T1000 (cell line): ENCODE measurements around the gene HAND1.
A peak's percentile ranks its signal among the peaks of the same experiment; 100 is the strongest.
"Not testable (repeated sequence)": the region's sequence is repeated elsewhere in the genome, so short reads cannot be mapped to it uniquely, and the experiment has no call there.

Source experiments
- DNase-seq: peaks from one replicate; lab custom pipeline; 2025; ENCODE audit warnings: mixed read lengths; lab: John Stamatoyannopoulos, UW

The HAND1 gene

GRCh38 chr5:154478224-154478565 lies at the start of gene HAND1:
Gene HAND1 (minus strand): TSS chr5:154478227. CDS start chr5:154478008, 219 bp downstream.
- peak; percentile 2 for DNase-seq

GRCh38 chr5:154526231-154527226 lies 48.5 kb upstream of the HAND1 start:
- DNase-seq, result no peak

GRCh38 chr5:154524859-154525258 lies 46.8 kb upstream of the HAND1 start:
- no peak for DNase-seq

GRCh38 chr5:154524181-154524580 lies 46.2 kb upstream of the HAND1 start:
- no peak for DNase-seq

- no peak for DNase-seq
These were observed 45.7 kb upstream of the HAND1 start for GRCh38 chr5:154523709-154524108.

GRCh38 chr5:154523104-154523503 lies 45.1 kb upstream of the HAND1 start:
- no peak for DNase-seq

GRCh38 chr5:154522284-154522683 lies 44.3 kb upstream of the HAND1 start:
- DNase-seq, result no peak

GRCh38 chr5:154521756-154522155 lies 43.7 kb upstream of the HAND1 start:
- no peak for DNase-seq

GRCh38 chr5:154520861-154521453 lies 42.9 kb upstream of the HAND1 start:
- DNase-seq, result no peak

- peak; percentile 16 for DNase-seq
These were observed 41.3 kb upstream of the HAND1 start for GRCh38 chr5:154519359-154519758.

- DNase-seq, result no peak
These were observed 40.4 kb upstream of the HAND1 start for GRCh38 chr5:154518438-154518867.

- no peak for DNase-seq
These were observed 39.9 kb upstream of the HAND1 start for GRCh38 chr5:154517810-154518437.

- no peak for DNase-seq
These were observed 39.2 kb upstream of the HAND1 start for GRCh38 chr5:154517181-154517580.

GRCh38 chr5:154516475-154516874 lies 38.4 kb upstream of the HAND1 start:
- DNase-seq, result no peak

- DNase-seq, result not testable (repeated sequence)
These were observed 37.5 kb upstream of the HAND1 start for GRCh38 chr5:154515488-154515887.

- no peak for DNase-seq
These were observed 36.3 kb upstream of the HAND1 start for GRCh38 chr5:154514331-154514730.

GRCh38 chr5:154513669-154514084 lies 35.6 kb upstream of the HAND1 start:
- no peak for DNase-seq

GRCh38 chr5:154511984-154512383 lies 34.0 kb upstream of the HAND1 start:
- no peak for DNase-seq

GRCh38 chr5:154509784-154510555 lies 31.9 kb upstream of the HAND1 start:
- no peak for DNase-seq

GRCh38 chr5:154508114-154508513 lies 30.1 kb upstream of the HAND1 start:
- no peak for DNase-seq

GRCh38 chr5:154506716-154507080 lies 28.7 kb upstream of the HAND1 start:
- DNase-seq, result no peak
